H9 (cell line): ENCODE results near the gene TTC39B. TPM values are rescaled to one million over a fixed set of nuclear protein-coding genes. Genes with fewer than 3 reads are reported as not detected.

Experiments
- DNase-seq: peaks from one replicate; pipeline ENCODE4 v3.0.0-alpha.2; 2017
- H2AFZ ChIP-seq: one replicate; pipeline ENCODE4 v1.6.1; 2013; ENCODE audit warnings: mild to moderate bottlenecking, low read length, control low read depth, moderate library complexity
- H2AK5ac ChIP-seq: 2 replicates; pipeline ENCODE4 v1.6.1; 2013; ENCODE audit warnings: low read length, control low read depth, mixed read lengths; ENCODE audit not compliant: insufficient read length
- H2BK120ac ChIP-seq: one replicate; pipeline ENCODE4 v1.6.1; 2013; ENCODE audit warnings: low read depth, mild to moderate bottlenecking, low read length, control low read depth, inconsistent platforms; ENCODE audit not compliant: poor library complexity, severe bottlenecking
- H2BK12ac ChIP-seq: 2 replicates; pipeline ENCODE4 v1.6.1; 2013; ENCODE audit warnings: low read length, control low read depth, mixed read lengths, low read depth; ENCODE audit not compliant: insufficient read length
- H2BK15ac ChIP-seq: 2 replicates; pipeline ENCODE4 v1.6.1; 2013; ENCODE audit warnings: low read depth, low read length, control low read depth
- H2BK20ac ChIP-seq: one replicate; pipeline ENCODE4 v1.6.1; 2013; ENCODE audit warnings: low read depth, mild to moderate bottlenecking, low read length, control low read depth, inconsistent platforms; ENCODE audit not compliant: poor library complexity, severe bottlenecking
- H2BK5ac ChIP-seq: 2 replicates; pipeline ENCODE4 v1.6.1; 2013; ENCODE audit warnings: low read length, control low read depth, mixed read lengths; ENCODE audit not compliant: insufficient read length
- H3K14ac ChIP-seq: 2 replicates; pipeline ENCODE4 v1.6.1; 2013; ENCODE audit warnings: low read length, control low read depth; ENCODE audit not compliant: insufficient read depth
- H3K18ac ChIP-seq: 2 replicates; pipeline ENCODE4 v1.6.1; 2013; ENCODE audit warnings: low read depth, mild to moderate bottlenecking, mixed read lengths, low read length, control low read depth; ENCODE audit not compliant: insufficient read length
- H3K23ac ChIP-seq: 2 replicates; pipeline ENCODE4 v1.6.1; 2013; ENCODE audit warnings: low read length, control low read depth, mixed read lengths, low read depth; ENCODE audit not compliant: insufficient read length
- H3K23me2 ChIP-seq: 2 replicates; pipeline ENCODE4 v1.6.1; 2013; ENCODE audit warnings: low read depth, mild to moderate bottlenecking, mixed read lengths, low read length, control low read depth; ENCODE audit not compliant: insufficient read length, poor library complexity, severe bottlenecking
- H3K27ac ChIP-seq: 2 replicates; pipeline ENCODE4 v1.5.1; 2013; ENCODE audit warnings: low read length, control low read depth, mixed read lengths, low read depth; ENCODE audit not compliant: insufficient read length
- H3K27me3 ChIP-seq: 2 replicates; pipeline ENCODE4 v1.6.1; 2013; ENCODE audit warnings: low read length, control low read depth, inconsistent platforms; ENCODE audit not compliant: insufficient read depth
- H3K4ac ChIP-seq: 2 replicates; pipeline ENCODE4 v1.6.1; 2013; ENCODE audit warnings: low read depth, mild to moderate bottlenecking, control low read depth, inconsistent platforms, low read length, moderate library complexity
- H3K4me1 ChIP-seq: 2 replicates; pipeline ENCODE4 v1.6.1; 2013; ENCODE audit warnings: low read length, control low read depth, inconsistent platforms; ENCODE audit not compliant: insufficient read depth
- H3K4me2 ChIP-seq: 2 replicates; pipeline ENCODE4 v1.6.1; 2013; ENCODE audit warnings: low read length, control low read depth, mixed read lengths; ENCODE audit not compliant: insufficient read length, insufficient read depth
- H3K56ac ChIP-seq: 2 replicates; pipeline ENCODE4 v1.6.1; 2013; ENCODE audit warnings: low read depth, mild to moderate bottlenecking, mixed read lengths, low read length, control low read depth; ENCODE audit not compliant: insufficient read length
- H3K79me1 ChIP-seq: 2 replicates; pipeline ENCODE4 v1.6.1; 2013; ENCODE audit warnings: low read depth, mild to moderate bottlenecking, moderate library complexity, low read length, control low read depth, inconsistent platforms; ENCODE audit not compliant: insufficient read depth, poor library complexity, severe bottlenecking
- H3K79me2 ChIP-seq: 2 replicates; pipeline ENCODE4 v1.6.1; 2013; ENCODE audit warnings: low read length, control low read depth, inconsistent platforms; ENCODE audit not compliant: insufficient read depth
- H3K9ac ChIP-seq: 2 replicates; pipeline ENCODE4 v1.6.1; 2013; ENCODE audit warnings: low read length, control low read depth, mixed read lengths; ENCODE audit not compliant: insufficient read length; ENCODE audit errors: extremely low read depth
- H3K9me3 ChIP-seq: one replicate; pipeline ENCODE4 v1.6.1; 2013; ENCODE audit warnings: low read depth, low read length, inconsistent platforms; ENCODE audit not compliant: control insufficient read depth
- H3T11ph ChIP-seq: one replicate; pipeline ENCODE4 v1.6.1; 2013; ENCODE audit warnings: mild to moderate bottlenecking, low read length, control low read depth, inconsistent platforms
- H4K20me1 ChIP-seq: one replicate; pipeline ENCODE4 v1.6.1; 2013; ENCODE audit not compliant: control insufficient read depth, insufficient read length, insufficient read depth
- H4K5ac ChIP-seq: 2 replicates; pipeline ENCODE4 v1.6.1; 2013; ENCODE audit warnings: low read depth, mild to moderate bottlenecking, mixed read lengths, low read length, control low read depth; ENCODE audit not compliant: insufficient read length
- H4K8ac ChIP-seq: replicated peaks from 2 replicates; pipeline ENCODE4 v1.6.1; 2013; ENCODE audit warnings: low read length, control low read depth, mixed read lengths, low read depth; ENCODE audit not compliant: insufficient read length
- H4K91ac ChIP-seq: 2 replicates; pipeline ENCODE4 v1.6.1; 2013; ENCODE audit warnings: low read depth, mild to moderate bottlenecking, moderate library complexity, mixed read lengths, low read length, control low read depth; ENCODE audit not compliant: insufficient read length
- H3K27ac Mint-ChIP-seq, 3 experiments: 2 replicates in 2 of 3; 3 replicates in 1 of 3; pipeline ENCODE4 v1.8.0; 2020 to 2021; ENCODE audit warnings: mixed read lengths in 3 of 3, mild to moderate bottlenecking in 1 of 3, moderate library complexity in 1 of 3
- H3K27me3 Mint-ChIP-seq: 2 replicates; pipeline ENCODE4 v1.8.0; 2021; ENCODE audit warnings: low read depth, mild to moderate bottlenecking, moderate library complexity, mixed read lengths
- H3K36me3 Mint-ChIP-seq, 3 experiments: 2 replicates in 2 of 3; 3 replicates in 1 of 3; pipeline ENCODE4 v1.8.0; 2020 to 2021; ENCODE audit warnings: low read depth in 3 of 3, mixed read lengths in 3 of 3; ENCODE audit not compliant: insufficient read depth in 1 of 3
- H3K4me1 Mint-ChIP-seq, 2 experiments: 2 replicates each; pipeline ENCODE4 v1.8.0; 2020; ENCODE audit warnings: mixed read lengths in 2 of 2
- H3K4me3 Mint-ChIP-seq, 2 experiments: 2 replicates in 1 of 2; 3 replicates in 1 of 2; pipeline ENCODE4 v1.8.0; 2020 to 2021; ENCODE audit warnings: mild to moderate bottlenecking in 2 of 2, mixed read lengths in 2 of 2, moderate library complexity in 1 of 2
- H3K9me3 Mint-ChIP-seq, 2 experiments: 2 replicates in 1 of 2; 3 replicates in 1 of 2; pipeline ENCODE4 v1.8.0; 2020; ENCODE audit warnings: mild to moderate bottlenecking in 2 of 2, mixed read lengths in 2 of 2, moderate library complexity in 1 of 2
- WGBS: extraction: QIAGEN DNeasy Blood & Tissue Kit; methylation state at CpG from one replicate; pipeline ENCODE4 v1.1.7; 2013; ENCODE audit warnings: missing lambda C conversion rate, low lambda C conversion rate, mixed read lengths; ENCODE audit not compliant: insufficient read length; ENCODE audit errors: extremely low coverage; 5-methylcytosine and 5-hydroxymethylcytosine counted together
- total RNA-seq: library from RNA; stranded (reverse); gene quantifications from 2 replicates; pipeline ENCODE4 v1.2.1, GENCODE V29; 2021
- TF ChIP-seq, protein P1 (sequence below): fragments of 200-600 bp; sonication (generic); conservative IDR thresholded peaks from 3 replicates; pipeline ENCODE4 v1.8.0; 2021; ENCODE audit warnings: antibody characterized with exemption, mild to moderate bottlenecking

The TTC39B gene
- total RNA-seq, 1 experiment from 2014 or later = 8.2 TPM

DNA sequence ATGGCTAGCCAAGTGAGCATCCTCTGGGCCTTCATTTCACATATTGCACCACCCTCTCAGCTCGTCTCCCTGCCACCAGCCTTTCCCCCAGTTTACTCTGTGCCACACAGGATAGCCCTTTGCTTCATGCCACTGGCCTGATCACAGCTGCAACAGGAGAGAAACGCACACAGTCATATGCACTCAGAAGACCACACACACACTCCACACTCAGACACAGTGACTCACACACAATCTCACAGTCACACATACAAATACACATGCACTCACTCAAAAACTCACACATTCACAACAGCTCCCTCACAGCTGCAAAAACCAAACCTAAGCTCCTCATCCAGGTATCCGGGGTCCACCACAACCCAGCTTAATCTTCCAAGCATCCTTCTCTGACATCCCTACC is 38.7 kb downstream of the TTC39B start:
- H3K27ac Mint-ChIP-seq = peak overlapping the region in 2 of 3 experiments; percentile 1 to 9; a peak in 2 of 7 replicates
- Histone ChIP-seq H2BK20ac (no peak overlapping the region), H2BK120ac (no peak overlapping the region), H2BK15ac (no peak overlapping the region), H3K23me2 (no peaks in the 10 kb centered on the region), H3K9me3 (no peaks in the 10 kb centered on the region), H2AK5ac (no peak overlapping the region), H3K56ac (no peak overlapping the region), H4K20me1 (no peaks in the 10 kb centered on the region), H3K4ac (no peak overlapping the region), H3T11ph (no peak overlapping the region), H2BK12ac (no peak overlapping the region), H3K79me1 (no peaks in the 10 kb centered on the region), H3K79me2 (no peaks in the 10 kb centered on the region), H3K18ac (no peak overlapping the region), H4K91ac (no peak overlapping the region), H2AFZ (no peak overlapping the region), H3K14ac (no peak overlapping the region), H3K4me2 (no peak overlapping the region), H4K8ac (no peak overlapping the region), H2BK5ac (no peak overlapping the region), H3K27ac (no peak overlapping the region), H3K23ac (no peak overlapping the region), H3K27me3 (no peaks in the 10 kb centered on the region), H3K9ac (no peak overlapping the region), H3K4me1 (no peaks in the 10 kb centered on the region), H4K5ac (no peak overlapping the region)
- DNase-seq = no peak
- TF ChIP-seq, protein P1, sequence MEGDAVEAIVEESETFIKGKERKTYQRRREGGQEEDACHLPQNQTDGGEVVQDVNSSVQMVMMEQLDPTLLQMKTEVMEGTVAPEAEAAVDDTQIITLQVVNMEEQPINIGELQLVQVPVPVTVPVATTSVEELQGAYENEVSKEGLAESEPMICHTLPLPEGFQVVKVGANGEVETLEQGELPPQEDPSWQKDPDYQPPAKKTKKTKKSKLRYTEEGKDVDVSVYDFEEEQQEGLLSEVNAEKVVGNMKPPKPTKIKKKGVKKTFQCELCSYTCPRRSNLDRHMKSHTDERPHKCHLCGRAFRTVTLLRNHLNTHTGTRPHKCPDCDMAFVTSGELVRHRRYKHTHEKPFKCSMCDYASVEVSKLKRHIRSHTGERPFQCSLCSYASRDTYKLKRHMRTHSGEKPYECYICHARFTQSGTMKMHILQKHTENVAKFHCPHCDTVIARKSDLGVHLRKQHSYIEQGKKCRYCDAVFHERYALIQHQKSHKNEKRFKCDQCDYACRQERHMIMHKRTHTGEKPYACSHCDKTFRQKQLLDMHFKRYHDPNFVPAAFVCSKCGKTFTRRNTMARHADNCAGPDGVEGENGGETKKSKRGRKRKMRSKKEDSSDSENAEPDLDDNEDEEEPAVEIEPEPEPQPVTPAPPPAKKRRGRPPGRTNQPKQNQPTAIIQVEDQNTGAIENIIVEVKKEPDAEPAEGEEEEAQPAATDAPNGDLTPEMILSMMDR = no peak
- peaks cover 2 to 21% (median 3%) of the 10 kb centered on the region in 3 experiments; a peak in 5 of 7 replicates for H3K36me3 Mint-ChIP-seq
- no peaks in the 10 kb centered on the region for H3K27me3 Mint-ChIP-seq
- H3K4me3 Mint-ChIP-seq = no peak overlapping the region
- peaks cover 3 to 4% of the 10 kb centered on the region in 2 experiments; a peak in 3 of 5 replicates for H3K9me3 Mint-ChIP-seq
- WGBS = no CpG with 5 or more reads among the region's 3 CpGs
- peaks cover 2 to 4% of the 10 kb centered on the region in 2 experiments for H3K4me1 Mint-ChIP-seq
